ENCODE measurements around the gene GNG11.
"Not testable (repeated sequence)": the region's sequence is repeated elsewhere in the genome, so short reads cannot be mapped to it uniquely, and the experiment has no call there.

Gene GNG11

DNA sequence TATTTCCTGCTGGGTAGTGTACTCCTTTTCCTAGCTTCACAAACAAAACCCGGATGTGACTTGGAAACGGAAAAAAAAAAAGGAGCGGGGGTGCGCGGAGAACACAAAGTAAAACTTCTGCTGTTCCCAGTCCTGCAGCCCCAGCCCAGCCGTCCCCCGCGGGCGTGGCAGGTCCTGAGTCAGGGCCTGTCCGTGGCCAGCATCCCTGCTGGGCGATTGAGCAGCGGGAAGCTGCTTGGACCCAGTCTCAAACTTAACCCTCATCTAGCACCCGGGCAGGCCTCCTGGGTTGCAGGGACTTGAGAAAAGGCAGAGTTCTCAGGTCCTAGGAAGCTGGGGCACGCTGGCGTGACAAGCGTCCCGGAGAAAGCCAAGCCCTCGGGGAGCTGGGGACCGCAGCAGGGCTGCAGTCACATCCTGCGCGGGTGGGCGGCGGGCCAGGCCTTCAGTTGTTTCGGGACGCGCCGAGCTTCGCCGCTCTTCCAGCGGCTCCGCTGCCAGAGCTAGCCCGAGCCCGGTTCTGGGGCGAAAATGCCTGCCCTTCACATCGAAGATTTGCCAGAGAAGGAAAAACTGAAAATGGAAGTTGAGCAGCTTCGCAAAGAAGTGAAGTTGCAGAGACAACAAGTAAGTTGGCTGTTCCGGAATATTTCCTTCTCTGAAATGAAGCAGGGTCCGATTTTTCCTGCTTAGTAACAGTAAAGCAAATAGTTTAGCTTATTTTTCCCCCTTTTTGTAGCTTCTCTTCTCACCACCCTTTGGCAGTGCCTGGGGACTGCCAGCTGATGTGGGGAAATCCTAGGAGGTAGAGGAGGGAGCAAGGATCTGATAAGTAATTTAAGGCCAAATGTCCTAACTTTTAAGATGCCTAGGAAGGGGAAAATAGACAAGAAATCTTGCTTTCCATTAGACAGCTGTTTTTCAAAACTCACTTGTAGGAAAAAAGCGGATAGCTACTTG lies at the start of gene GNG11:
Gene GNG11 (plus strand): TSS at position 129 of the 960 bp plus-strand sequence. CDS start 403 bp downstream, at position 532.
- DNase-seq: peak; percentile 80

DNA sequence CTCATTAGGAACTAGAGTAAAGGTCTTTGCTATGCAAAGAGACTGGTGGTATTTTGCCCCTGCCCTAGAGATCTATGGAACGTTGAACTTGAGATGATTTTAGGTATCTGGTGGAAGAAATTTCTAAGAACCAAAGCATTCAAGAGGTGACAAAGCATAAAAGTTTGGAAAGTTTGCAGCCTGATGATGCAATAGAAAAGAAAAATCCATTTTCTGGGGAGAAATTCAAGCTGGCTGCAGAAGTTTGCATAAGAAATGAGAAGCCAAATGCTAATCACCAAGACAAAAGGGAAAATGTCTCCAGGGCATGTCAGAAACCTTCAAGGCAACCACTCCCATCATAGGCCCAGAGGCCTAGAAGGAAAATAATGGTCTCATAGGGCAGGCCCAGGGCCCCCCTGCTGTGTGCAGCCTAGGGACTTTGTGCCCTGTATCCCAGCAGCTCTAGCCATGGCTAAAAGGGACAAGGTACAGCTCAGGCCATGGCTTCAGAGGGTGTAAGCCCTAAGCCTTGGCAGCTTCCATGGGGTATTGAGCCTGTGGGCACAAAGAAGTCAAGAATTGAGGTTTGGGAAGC lies 47.4 kb upstream of the GNG11 start:
- no peak for DNase-seq

DNA sequence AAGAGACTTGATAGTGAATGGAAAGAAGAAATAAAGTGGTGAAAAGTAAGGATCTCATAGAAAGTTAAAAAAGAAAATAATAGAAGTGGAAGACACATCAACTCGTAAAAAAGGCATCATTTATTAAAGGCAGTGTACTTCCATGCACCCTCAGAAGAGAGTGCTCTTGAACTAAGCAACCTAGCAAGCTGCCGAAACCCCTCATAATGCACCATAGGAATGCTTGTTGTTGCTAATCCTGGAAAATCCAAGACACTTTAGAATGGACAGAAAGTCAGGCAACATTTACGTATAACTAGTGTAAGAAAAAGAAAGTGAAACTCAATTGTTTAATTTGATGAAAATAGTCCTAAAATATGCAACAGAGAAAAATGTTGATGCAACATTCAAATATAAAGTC lies 43.8 kb upstream of the GNG11 start:
- no peak for DNase-seq

DNA sequence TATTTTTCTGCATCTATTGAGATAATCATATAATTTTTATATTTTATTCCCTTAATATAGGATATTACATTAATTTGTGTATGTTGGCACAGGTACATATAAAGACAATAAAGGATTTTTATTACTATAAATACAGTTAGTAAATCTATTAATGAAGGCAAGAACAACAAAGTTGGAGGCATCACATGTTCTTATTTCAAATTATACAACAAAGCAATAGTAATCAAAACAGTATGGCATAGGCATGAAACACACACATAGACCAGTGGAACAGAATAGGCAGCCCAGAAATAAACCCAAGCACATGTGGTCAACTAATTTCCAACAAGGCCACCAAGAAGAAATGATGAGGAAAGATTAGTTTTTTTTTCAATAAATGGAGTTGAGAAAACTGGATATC lies 42.2 kb upstream of the GNG11 start:
- no peak for DNase-seq

DNA sequence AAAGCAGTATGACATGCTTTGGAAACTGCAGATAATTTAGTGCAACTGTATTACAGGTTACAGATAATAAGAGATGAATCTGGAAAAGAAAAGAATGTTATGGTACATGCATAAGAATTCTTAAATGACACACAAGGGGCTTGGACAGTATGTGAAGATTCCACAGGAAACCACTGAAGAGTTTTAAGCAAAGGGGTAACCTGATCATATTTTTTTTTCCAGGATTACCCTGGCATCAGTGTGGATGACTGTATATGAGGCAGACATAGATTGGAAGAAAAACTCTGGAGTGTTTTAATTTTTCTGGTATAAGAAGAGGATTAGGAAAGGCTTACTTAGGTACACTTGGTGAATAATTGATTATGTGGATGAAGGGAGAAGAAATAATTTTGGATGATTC lies 39.1 kb upstream of the GNG11 start:
- no peak for DNase-seq

DNA sequence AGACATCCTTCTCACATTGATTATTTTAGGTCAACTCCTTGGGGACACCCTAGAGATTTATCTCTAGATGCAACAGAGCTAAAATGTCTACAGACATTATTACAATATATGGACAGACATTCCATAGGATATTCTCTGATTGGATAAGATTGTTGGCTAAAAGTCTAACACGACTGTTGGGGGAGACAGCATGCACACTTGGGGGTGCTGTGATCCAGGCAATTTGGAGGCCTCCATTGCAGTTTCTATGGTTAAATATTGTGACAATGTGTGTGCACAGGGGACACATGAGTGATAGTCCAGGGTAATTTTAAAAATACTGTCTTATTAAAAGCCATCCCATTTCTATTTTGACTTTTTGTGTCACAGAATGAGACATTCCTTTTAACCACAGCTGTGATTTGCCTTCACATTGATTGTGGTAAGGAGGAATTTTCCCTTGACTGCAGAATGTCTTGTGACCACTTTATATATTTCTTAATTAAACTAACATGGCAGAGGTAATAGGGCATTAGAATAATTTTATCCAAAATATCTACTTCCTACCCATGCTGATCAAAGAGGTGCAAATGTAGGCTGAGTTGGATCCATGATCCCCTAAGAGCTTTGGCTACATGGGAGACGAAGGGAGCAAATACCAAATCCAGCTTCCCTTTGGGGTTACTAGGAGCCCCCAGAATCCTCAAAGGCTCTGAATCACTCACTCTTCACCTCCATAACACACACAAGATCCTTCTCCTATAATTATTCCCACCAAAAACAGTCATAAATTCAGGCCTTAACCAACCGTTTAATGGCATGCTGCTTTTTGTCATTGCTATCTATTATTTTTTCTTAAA lies 38.2 kb upstream of the GNG11 start:
- no peak for DNase-seq

DNA sequence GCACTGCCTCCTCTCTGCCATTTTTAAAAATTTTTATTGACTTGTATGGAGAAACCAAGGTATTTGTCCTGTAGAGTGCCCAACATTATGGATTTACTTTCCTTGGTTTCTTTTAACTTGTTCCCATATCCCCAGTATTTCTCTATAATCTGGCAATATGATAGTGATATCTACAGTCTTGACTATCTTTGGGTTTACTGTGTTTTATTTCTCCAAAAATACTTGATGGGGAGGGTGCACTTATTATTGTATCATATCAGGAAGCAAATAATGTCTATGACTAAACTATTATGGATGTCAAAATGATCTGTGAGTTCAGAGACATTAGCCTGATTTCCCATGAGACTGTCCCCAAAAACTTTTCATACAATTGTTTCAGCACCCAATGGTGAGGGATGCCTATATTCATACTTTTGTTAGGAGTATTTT lies 37.6 kb upstream of the GNG11 start:
- DNase-seq: no peak

DNA sequence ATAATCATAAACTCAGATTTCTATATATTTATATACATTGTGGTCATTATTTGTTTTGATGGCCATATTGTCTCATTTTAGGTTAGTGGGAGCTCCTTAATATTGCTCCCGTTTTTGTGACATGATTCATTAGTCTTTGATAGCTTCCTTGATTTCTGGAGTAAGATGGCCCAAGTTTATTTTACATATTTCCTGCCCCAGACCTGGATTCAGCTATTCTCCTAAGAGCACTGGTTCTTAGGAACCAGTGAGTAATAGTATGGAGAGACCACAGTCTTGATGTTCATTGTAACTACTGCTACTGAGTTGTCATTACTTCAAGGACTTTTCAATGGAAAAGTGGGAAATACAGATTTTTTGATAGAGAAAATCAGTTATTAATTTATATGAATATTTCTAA lies 37.0 kb upstream of the GNG11 start:
- no peak for DNase-seq

DNA sequence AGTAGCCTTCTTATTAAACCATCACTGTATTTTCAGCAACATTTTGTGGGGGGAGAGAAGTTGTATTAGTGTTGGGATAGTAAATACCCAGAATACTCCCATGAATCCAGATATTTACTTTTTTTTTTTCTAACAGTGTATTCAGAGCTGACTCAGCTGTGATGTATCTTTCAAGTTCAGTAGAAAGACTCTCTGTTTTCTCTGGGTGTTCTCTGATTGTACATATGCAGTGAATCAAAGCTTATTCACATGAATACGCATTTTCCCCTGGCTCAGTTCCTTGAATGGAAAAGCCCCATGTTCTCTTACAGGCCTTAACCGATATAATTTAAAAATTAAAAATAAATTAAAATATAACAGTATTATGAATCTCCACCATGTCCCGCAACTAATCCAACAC lies 32.3 kb upstream of the GNG11 start:
- no peak for DNase-seq

DNA sequence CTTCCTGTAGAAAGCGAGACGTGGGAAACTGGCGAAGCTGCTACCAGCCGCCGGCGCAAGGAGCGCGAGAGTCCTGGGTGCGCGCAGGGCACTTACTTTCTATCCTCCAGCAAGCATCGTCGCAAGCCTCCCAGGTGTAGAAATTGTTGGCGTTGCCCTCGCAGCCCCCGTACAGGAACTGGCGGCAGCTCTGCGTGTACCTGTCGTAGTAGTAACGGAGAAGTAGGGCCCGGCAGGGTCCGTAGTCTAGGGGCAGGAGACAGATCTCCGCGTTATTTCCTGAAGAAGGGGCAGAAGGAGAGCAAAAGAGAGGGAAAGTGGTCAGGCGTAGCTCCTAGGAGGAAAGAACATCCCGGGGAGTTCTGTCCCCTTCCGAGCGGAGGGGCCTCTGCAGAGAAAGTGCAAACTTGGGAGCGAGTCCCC lies 31.5 kb upstream of the GNG11 start:
- DNase-seq: peak; percentile 31

DNA sequence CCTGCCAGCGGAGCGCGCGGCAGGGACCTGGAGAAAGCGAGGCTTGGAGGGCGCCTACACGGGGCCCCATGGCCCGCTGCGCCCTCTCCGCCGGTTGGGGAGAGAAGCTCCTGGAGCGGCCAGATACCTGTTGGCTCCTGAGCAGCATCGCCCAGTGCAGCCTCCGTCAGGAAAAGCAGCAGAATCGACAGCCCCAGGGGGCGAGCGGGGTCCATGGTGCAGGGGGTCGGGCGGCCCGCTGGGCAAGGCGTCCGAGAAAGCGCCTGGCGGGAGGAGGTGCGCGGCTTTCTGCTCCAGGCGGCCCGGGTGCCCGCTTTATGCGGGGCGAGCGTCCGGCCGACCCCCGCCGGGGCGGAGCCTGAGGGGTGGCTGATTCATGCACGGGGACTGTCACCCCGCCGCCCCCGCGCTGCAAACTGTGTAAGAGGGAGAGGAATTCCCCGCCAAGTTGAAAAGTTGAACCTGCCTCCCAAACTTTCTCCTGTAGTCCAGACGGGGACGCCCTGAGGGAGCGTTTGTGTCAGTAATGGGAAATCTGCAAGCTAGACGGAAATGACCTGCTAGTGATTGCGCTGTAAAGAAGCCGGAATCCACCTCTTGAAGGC lies 31.0 kb upstream of the GNG11 start, which contains the start of gene TFPI2:
Gene TFPI2 (minus strand): TSS at position 290 of the 605 bp plus-strand sequence. CDS start 75 bp downstream, at position 215.
- peak; percentile 7 for DNase-seq

DNA sequence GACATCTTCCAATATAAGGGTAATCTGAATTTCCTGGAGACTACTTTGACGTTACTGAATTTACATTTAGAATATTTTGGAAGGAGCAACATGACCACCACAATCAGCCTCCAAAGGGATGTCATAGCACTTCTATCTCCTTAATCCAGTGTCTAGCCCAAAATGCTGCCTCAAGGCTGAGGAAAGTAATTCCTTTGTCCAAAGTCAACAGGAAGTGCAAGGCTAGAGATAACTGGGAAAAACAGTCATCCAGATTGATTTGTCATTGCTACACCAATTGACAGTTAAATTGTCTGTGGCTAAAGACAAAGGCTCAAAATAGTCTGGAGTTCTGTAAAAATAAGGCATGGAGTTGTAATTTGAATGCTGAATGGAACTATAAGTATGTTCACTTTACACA lies 27.1 kb upstream of the GNG11 start:
- DNase-seq: no peak

DNA sequence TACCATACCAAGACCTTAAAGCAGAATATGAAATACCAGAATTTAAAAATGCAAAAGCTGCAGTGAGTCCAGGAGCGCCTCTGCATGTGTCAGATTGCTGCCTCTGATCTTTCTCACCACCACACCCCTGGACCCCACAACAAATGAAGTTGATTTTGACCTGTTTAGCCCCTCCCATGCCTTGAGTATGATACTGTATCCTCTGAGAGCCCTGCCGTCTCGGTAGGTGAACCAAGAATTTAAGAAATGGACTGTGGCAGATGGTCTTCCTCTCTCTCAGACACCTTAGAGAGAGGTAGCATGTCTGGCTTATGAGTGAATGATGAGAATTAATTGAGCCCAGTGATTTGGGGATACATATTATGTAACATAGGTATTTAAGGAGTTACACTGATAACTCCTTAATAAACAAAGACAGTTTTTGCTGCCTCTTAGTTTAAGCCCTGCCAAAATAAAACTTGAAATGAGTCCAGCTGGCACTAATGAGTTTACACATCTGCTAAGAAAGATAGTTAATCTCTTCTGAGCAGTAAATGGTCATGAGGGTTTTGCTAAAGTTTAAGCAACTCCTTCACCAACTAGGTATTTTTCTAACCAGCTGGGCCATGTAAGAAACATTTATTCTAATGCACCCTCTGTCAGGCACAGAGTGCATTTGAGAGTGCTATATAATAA lies 26.4 kb upstream of the GNG11 start:
- no peak for DNase-seq

DNA sequence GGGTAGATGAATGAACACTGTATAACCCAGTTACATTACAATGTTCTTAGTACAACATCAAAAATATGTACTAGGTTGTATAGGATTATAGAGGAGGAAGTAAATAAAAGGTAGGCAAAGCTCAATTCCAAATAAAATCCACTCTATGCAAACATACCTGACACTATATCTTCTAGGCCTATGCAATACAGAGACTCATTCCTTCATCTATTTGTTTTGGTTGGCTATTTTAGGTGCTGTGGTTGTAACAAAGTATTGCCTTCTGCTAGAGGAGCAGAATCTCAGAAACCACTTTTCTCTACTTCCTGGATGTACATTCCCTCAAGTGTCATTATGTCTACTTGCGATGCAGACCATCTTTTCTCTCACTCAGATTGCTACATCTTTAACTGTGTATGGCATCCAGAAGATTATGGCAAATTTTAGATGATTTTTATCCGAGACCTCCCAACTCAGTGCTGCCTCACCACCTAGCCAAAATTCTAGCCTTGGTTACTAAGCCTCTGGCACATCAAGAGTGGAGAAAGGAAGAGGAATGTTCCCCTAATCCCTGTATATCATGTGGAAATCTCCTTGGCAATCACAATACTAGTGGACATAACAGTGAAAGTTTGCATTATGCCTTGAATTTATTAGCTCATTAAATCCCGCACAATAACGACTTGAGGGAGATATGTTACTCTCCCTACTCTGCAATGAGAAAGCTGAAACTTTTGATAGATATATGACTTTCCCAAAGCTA lies 25.5 kb upstream of the GNG11 start:
- no peak for DNase-seq

DNA sequence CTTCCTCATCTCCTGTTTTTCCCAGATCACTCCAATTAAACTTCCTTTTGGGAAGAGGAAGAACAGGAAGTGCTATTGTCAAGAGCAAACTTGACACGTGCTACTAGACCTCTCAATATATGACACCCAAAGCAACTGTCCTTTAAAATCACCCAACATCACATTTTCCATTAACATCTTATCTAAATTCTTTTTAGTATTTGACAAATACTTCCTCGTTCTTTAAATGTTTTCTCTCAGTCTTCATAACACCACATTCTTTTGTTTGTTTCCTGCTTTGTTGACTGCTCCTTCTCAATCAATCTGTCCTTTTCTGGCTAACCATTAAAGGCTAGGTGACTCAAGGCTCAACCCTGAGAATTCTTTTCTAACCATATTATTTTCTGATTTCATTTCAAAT lies 23.9 kb upstream of the GNG11 start:
- DNase-seq: no peak

DNA sequence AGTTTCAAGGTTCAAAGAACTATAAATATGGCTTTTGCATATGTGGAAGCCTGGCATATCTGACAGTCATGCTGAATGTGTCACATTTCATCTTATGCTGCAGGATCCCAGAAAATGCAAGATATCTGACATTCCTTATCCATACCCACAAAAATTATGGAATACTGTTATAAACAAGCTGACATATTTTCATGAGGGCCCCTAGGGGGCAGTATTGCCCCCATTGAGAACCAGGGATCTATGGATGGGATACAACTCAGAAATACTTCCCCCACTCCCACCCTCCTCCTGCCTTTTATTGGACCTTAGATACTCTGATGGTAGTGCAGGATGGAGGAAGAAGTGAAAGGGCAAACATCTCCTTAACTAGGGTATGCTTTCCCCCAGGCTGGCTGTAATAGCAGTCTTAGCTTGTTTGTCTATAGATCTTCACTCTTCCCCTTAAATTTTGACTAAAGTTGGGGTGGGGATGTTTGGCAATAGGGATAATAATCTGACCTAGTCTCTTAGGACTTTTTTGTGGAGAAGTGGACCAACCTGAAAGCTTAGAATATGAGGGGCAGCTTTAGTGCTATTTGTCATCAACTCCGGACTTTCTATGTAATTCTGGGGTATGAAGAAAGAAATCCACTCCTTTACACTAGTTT lies 18.6 kb upstream of the GNG11 start:
- peak; percentile 58 for DNase-seq

DNA sequence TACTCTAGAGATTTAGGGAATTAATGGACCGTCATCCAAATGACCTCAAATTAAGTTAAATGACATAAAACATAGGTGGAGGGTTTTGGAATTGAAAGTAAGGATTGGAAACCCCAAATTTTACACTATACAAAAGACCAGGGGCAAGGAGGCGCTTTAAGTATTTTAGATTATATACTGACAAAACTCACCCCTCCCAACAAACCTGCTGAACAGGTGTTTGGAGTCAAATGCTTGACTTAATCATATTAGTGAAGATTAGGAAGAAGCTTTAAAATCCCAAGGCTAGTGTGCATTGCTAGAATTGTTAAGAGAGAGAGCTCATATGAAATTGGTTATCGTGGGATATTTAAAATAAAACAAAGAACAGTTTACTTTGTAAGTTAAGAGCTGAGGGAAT lies 15.3 kb upstream of the GNG11 start, which contains the start of gene GNGT1:
Gene GNGT1 (plus strand): TSS at position 301 of the 400 bp plus-strand sequence. CDS start 180 bp downstream, outside the sequence.
- no peak for DNase-seq

DNA sequence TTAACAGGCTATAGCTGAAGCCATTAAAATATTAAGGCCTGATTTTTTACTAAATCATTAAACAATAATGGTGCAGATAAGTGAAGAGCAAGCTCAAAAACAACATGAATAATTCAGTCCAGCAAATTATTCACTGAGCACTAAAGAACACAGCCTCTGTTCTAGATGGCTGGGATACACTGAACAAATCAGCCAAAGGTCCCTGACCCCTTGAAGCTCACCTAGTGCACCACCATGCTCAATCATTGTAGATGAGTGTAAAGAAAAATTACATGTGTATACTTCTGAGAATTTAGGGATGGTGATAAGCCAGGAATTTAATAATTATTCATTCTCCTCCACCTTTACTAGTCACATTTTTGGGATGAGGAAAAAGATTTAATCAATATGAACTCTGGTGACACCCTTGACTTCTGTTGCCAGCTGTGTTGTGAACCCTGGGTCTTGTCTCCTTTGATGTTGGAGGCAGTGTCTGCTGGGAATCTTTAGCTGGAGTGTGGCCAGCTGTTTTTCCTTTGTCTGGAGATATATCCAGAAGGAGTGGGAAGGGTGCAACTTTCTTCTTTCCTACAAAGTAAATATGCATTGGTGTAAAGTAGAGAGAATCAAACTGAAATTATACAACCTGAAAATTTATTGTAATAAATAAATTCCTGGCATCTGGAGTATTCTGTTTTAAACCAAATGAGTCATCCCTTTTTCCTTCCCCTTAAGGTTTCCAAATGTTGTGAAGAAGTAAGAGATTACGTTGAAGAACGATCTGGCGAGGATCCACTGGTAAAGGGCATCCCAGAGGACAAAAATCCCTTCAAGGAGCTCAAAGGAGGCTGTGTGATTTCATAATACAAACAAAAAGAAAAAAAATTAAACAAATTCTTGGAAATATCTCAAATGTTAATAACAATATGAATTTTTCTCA lies 11.2 kb upstream of the GNG11 start:
- DNase-seq: no peak

DNA sequence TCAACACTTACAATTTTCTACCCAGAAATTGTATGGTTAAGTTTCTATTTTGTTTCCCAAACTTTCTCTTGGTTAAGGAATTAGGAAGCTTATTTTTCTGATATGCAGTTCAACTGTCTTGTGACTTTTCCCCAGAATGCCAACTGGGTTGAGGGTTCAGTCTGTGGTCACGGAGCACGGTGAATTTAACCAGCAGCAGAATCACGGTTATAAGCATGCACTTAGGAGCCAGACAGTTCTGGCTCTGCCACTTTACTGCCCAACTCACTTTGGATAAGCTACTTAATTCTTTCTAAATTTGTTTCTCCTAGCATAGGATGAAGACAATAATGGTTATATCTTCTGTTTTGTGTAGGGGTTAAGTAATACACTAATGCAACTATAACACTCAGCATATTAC lies 10.3 kb upstream of the GNG11 start:
- not testable (repeated sequence) for DNase-seq

DNA sequence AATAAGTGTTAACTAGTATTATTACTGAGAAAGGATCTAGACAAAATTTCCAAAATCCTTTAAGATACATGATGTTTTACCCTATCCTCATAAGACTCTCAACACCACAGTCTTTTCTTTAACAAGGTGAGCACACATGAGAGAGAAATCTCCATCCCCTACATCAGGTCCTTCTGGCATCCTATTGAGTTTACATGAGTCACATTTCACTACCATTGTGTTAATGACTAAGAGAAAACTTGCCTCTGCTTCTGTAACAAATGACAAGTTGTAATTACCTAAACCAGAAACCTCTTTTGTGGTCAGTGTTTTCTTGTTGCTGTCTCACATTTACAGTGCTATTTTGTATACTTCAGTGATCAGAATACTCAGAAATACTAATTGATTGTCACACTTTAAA lies 9.9 kb upstream of the GNG11 start:
- DNase-seq: not testable (repeated sequence)
